ENCODE results near the gene ENPP1.

GRCh38 chr6:131808460-131809269 is 845 bp downstream of the ENPP1 start:
- no peak for TF ChIP-seq CTCF (IDR thresholded peaks at IDR 0.05; ENCODE audit: insufficient read depth, low read depth, low read length)
- no peak for TF ChIP-seq EZH2 (IDR thresholded peaks at IDR 0.05; ENCODE audit: insufficient read depth, low read length)
